Superior temporal gyrus (tissue), 1 donor: Measurements from ENCODE around the gene MLLT1.

ENCODE experiments used
- DNase-seq: peaks from one replicate; pipeline ENCODE4 v3.0.0-alpha.2; 2016; ENCODE audit errors: extremely low spot score

Gene MLLT1

DNA sequence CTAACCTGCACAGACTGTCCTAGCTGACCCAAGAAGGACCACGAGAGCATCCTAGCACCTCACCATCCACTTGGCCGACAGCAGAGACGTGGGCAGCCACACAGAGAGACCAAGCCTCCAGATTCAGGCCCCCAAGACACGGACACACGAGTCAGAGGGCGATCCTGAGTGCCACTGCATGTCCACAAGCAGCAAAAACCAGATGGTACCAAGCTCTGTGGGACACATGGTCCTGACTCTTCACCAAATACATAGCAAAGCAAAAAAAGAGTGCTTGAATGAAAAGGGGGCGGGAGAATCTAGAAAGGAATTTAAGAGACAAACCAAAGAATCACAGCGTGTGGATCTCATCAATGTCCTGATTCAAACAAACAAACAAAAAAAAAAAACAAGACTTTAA lies 45.2 kb downstream of the MLLT1 start:
- no peak for DNase-seq

DNA sequence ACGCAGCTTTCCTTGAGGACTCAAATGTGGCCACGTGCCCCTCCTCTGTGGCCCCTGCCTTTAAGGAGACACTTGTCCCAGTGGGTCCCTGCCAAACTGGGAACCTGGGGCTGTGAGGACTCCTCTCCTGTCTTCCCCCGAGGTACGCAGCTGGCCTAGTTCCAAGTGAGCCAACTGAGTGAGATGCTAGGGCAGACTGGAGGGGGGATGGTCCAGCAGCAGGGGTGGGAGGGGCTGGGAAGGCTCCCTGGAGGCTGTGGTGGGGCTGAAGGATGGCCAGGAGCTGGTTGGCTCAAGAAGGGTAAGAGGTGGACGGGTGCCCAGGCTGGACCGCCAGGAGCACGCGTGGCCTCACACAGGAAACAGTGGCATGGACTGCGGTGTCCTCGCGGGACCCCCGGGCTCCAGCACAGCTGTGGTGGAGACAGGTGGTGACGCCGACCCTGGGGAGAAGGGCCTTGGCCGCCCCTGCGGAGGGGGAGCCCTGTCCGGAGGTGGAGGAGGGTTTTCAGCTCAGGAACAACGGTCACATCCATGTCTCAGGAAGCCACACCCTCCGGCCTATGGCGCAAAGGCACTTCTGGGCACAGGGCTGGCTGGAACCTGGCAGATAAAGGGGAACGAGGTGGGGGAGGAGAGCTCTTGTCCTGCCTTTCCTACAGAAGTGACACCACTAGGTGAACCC lies 45.8 kb downstream of the MLLT1 start:
- DNase-seq, result no peak

DNA sequence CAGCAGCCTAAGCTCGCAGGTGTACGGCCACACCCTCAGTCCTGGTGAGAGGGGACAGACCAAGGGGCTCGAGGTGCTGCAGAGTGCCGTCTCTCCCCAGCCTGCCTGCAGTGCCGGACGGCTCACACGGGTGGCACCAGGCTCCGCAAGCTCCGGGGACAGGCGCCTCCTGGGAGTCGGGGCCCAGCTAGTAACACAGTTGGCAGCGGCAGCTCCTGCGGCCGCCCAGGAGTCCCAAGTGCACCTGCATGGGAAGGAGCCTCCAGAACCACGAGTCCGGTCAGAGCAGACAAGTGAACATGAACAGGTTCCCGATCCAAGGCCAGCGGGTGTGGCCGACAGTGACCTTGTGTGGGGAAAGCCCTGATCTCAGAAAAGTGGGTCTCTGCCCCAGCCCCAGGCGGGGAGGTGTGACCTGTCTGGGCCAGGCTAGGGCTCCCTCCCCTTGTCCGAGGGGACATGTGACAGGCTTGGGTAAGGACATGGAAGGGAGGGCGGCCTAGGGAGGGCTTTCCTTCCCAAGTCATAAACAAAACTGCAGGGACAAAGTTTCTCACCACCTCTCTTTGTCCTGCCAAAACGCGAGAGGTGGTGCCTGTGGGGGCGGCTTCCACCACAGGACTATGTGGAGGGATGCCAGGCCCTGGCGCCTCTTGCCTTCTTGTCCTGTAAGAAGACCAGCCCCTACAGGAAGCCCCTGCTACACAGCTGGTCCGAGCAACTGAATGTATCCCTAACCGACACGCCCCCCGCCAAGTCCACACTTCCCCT lies 46.5 kb downstream of the MLLT1 start:
- no peak for DNase-seq

DNA sequence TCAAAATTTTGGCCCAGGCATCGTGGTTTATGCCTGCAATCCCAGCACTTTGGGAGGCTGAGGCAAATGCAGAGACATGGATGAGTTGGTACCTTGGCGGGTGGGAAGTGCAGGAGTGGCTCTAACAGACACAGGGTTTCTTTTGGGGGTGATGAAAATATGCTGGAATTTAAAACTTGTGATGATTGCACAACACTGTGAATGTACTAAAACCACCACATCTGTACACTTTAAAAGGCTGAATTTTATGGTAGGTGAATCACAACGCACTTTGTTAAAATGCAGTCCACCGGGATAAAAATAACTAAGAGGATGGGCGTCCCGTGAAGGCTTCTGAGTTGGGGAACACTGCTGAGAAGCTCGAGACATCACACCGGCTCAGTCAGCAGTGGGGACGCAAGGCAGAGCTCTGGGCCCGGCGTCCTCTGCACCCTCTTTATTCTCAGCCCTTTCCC lies 47.1 kb downstream of the MLLT1 start:
- no peak for DNase-seq

DNA sequence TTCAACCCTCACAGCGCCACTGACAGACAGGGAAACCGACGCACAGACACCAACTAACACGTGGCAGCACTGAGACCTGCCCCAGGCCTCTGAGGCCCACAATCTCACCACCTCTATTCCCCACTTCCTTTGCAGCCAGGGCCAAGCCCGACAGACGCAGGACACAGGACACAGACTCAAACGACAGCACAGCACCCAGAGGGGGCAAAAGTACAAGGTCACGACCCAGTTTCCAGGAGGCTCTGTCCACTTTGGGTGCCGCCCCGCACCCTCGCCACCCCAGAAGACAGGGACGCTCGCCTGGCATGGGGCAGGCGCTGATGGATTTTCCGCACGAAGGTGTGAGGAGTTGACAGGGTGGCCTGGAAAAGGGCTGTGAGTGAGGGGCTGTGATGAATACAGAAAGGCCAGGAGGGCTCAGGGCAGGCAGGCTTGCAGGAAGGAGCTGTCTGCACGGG lies 48.8 kb downstream of the MLLT1 start:
- DNase-seq, result no peak

DNA sequence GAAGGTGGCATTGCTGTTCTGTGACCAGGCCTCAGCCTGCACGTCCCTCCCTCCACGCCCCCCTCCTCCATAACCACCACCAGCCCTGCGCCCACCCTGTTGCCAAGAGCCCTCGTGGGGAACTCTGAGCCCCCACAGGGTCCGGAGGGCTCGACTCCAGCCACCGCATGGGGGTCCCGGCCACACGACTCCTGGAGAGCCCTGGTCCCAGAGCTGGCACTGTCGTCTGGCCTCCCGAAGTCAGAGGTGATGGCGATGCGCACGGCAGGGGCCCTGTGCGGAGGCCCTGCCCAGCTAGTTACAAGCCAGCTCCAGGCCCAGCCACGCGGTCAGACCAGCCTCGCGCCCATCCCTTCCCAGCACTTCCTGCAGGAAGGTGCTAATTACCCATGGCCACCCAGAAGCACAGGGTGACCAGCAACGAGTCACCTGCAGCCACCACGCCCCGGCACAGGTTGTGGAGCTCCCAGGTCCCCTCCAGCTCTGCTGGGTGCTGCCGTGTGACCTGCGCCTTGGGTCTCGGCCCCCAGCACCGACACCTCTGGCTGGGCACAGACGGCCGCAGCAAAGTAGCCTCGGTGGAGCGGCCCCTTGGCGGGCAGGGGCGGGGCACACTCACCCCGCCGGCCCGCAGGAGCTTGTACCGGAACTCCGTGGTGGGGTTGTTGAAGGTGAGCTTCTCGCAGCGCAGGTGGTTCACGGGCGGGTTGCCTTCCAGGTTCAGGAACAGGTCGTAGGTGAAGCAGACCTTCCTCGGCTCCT lies 49.6 kb downstream of the MLLT1 start:
- DNase-seq, result no peak

DNA sequence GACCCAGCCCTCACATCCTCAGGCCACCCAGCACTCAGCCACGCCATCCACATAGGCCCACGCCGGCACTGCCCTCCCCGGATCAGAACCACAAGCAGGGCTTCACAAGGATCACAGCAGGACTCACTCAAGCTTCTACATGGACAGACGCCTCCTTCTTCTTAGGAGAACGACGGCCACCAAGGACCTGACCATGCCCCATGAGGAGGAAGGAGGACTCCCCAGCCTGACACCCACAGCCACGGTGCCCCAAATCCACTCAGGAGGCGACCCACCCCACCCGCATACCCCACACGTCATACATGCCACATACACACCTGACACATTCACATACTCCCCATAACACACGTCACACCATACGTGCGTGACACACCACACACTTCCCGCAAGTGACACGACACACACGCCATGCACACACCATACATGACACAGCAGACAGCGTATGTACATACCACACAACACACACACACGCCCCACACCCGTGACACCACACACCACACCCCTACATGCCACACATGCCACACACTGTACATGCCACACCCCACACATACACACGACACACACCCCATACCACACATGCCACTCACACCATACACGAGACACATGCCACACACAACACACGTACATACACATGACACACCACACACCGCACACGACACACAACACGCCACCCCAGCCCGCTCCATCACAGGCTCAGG lies 50.4 kb downstream of the MLLT1 start:
- no peak for DNase-seq

DNA sequence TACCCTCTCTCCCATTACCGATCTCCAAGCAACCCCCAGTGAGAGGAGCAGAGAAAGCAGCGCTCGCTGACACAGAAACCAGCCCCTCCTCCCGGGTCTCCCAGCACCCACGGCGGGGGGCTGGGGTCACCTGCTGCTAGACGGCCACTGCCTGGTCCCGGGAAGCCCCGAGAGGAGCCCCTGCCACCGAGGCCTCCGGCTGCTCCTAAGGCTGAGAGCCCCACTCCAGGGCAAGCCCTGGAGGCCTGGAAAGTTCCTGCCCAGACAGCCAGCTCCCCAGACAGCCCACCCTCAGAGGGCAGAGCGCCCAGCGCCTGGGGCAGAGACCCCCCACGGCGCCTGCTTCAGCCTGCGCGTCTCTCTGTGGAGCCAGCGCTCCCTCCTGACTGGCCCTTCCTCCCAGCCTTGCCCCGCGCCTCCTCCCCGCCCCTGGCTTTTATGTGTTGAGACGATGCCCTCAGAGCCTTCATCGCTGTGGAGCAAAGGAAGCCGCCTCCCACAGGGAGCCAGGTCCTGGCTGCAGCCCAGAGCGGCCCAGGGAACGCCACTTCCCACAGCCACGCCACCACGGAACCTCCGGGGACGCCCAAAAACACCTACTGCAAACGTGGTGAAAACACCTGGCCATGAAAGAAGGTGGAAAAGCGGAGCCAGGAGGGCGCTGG lies 51.1 kb downstream of the MLLT1 start:
- no peak for DNase-seq

DNA sequence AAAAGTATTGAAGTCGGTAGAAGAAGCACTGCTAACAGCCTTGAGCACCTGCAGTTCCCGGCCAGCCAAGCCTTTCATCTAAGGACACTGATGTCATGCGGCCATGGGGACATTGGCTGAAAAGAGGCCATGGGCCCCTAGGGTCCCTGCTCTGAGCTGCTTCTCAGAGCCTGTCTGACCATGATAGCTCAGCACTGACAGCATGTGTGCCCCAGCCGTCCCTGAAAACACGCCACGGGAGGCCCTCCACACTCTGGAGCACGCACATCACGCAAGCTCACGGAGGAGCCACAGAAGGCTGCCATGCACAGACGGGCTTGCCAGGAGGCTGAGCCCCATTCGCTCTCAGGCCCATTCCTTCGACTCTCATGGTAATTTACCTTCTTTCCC lies 51.8 kb downstream of the MLLT1 start:
- no peak for DNase-seq

DNA sequence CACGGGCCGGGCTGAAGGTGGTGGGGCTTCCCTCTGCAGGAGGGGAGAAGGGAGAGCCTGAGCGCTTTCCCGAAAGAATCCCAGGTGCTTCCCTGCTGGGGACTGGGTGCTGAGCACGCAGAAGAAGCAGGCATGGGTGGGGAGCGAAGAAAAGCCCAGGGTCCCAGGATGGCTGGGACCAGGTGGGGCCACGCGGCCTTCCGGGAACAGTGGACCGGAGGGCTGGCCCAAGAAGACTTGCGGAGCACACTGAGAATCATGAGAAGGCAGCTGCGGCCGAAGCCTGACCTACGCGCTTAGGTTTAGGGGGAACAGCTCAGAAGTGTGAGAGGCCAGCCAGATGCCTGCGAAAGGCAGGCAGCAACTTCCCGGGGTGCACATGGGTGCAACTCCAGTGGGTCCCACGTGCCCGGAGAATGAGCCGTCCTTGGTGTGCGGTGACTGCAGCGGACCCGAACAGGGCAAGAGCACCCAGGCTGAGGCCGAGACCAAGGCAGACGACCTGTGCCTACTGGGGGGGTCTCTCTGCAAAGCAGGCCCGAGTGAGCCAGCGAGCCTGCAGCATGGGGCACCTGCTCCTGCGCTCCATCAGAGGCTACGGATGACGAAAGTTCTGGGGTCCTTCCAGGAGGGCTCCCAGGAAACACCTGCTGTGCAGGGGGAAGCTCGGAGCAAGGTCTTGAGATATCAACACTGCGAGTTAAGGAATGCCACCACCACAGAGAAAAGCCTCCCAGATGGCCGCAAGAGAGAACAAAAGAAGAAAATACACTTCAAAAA lies 52.4 kb downstream of the MLLT1 start:
- no peak for DNase-seq

DNA sequence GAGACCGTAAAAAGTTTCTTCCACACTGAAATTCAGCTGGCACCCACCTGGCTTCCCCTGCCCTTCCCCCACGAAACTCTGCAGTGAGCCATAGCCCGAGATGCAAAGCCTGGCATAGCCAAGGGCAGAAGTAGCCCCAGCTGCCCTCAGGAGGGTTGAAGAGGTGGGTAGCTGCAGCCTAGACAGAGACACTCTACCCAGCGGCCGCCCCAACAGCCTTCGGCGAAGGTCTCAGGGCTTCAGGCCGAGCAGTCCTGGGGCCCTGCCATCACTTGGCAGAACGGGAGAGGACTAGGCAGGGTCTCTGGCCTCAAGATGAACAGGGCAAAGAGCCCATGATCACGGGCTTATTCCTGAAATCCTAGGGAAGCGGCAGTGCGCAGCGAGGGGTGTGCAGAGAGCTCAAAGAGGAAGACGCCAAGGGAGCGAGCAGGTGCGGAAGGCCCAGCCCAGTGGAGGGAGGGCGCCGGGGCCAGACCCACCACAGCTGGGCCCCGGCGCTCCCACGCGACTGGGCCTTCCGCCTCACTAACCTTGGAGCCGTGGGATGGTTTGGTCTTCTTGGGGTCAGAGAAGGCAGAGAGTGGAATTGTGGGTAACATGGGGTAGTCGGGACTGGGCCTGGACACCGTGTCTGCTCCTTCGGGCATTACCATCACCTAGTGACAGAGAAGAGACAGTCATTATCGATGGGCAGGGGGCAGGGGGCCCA lies 53.2 kb downstream of the MLLT1 start:
- no peak for DNase-seq

DNA sequence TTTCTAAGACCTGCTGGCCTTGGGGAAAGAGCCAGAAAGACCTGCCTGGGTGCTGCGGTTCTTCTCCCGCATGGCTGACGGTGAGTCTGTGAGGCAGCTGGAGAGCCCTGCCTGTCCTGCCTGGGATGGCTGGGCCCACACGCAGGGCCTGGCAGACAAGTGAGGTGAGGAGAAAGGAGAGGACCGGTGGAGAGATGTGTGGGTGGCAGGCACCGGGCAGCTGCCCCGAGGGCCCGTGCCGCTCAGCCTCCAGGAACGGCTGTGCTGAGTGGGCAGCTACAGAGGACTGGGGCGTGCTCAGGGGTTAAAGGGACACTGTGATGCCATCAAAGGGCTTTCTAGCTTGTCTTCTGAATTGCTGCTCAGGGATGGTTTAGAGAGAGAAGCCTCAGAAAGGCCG lies 53.8 kb downstream of the MLLT1 start:
- DNase-seq, result no peak

DNA sequence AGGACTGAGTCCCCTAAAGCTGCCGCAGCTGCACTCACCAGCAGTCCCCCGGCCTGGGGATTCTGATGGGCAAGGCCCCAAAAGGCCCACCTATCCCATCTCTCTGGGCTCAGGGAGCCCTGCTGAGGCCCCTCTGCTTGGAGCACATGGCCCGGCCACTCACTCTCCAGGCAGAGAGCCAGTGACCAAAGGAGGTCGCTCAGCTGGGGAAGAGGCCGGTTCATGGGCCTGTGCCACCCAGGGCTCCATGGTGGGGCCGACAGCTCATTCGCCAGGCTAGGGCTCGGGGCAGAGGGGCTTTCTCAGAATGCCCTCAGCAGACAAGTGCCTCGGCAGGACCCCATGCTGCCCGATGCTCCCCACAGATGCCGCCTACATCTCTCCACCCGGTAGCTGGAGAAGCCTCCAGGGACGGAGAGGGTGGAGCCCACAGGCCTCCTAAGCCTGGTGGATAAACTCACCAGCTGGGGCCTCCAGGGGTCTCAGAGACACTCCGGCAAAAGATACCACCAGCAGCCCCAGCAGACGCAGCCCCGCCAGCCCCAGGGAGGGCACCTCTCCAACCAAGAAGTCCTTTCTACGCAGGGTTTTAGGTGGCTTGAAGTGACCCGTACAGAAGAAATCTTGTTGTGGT lies 54.4 kb downstream of the MLLT1 start:
- no peak for DNase-seq

DNA sequence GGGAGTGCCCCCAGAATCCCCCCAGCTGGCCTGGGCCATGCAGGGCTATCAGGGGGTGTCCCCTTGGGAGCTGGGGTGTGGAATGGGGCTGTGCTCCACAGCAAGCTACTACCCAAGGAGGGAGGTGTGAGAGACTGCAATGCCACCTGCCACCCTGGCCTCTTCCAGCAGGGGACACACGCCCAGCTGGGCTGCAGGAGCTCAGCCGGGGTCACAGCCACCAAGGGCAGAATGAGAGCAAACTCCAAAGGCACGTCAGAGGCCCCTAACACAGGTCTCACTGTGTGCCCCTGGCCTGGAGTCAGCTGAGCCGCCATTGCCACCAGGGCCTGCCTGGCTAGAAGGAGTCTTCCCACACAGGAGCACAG lies 55.5 kb downstream of the MLLT1 start:
- no peak for DNase-seq

DNA sequence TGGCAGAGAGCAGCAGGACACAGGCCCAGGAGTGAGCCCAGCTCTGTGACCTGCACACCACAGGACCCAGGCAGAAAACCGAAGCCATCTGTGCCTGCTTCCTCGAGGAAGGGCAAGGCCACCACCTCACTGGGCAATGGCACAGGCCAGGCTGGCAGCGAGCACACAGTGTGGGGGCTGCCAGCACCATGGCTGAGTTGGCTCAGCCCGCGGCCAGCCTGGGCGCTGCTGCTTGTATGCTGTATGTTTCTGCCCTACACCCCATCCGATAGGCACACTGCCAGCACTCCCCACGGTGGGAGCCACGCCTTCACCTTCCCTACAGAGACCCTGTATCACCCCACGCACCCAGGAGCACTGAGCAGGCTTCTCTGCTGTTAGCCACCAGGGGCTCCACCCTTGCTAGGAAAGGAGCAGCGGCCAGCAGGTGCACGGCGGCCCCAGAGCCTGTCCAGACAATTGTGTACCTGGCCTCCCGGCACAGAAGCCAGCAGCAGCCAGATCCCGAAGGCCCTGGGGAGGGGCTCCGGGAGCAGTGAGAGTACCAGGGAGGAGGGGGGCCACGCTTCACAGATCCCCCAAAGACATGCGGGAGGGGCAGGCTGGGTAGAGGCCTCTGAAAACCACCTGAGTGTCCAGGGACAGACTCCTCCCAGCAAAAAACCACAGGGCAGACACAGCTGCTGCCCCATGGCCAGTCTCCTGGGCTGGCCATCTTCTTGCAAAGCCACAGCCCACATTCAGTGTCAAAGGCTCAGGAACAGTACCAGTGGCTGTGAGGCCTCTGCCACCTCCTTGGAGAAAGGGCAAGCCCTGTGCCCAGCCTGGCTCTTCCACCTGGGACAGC lies 56.1 kb downstream of the MLLT1 start:
- no peak for DNase-seq

DNA sequence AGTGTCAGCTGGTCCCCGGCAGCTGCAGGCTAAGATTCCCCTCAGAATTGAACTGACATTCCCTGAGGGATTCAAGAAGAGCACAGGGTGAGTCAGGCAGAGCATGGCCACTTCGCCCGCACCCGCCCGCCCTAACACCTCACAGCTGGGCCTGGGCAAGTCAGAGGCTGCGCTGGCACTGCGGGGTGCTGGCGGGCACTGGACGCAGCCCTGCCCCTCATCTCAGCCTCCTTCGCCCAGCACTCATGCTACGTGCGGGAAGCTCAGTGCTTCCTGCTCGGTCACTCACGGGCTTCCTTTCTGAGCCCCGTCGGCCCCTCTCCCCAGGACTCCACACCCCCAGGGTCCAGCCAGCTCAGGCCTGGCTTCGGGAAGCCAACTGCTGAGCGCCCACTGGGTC lies 56.9 kb downstream of the MLLT1 start:
- DNase-seq, result no peak

DNA sequence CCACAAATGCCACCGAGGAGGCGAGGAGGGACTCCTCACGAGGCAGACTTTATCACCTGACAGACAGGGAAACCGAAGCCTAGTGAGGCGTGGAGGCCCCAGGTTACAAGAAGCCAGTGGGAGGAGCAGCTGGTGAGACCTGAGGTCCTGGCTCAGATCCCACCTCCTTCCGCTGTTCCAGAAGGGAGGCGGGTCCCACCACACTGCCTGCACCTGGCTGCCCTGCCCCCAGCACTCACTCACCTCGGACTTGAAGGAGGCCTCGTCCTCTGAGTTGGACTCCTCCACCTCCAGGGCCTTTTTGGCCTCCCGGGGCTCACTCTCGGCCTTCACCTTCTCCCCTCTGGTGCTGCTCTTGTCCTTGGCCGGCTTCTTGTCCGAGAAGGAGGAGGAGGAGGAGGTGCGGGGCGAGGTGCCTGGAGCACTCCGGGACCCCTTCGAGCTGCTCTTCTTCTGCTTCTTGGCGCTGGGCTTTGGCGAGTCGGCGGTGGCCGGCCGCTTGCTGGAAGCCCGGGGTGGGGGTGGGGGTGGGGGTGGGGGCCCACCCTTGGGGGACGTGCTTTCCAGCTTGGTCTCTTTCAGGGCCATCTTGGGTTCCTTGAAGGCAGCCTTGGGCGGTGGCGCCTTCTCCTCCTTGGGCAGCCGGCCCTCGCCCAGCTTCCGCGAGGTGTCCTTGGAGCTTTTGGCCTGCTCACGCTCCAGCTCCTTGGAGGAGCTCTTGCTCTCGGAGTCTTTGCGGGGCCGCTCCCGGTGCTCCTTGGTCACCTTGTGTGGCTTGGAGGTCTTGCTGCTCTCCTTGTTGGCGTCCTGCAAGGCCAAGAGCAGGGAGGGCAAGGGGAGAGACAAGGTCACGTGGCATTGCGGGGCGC lies 57.7 kb downstream of the MLLT1 start:
- DNase-seq, result no peak
